GM12878 (cell line): ENCODE data around the gene TSHZ3.

Source experiments
- CTCF ChIP-seq, 3 experiments: IDR thresholded peaks in 2 of 3; conservative IDR thresholded peaks in 1 of 3; 2 replicates each; pipeline ENCODE4 v1.5.1; 2011; ENCODE audit warnings: low read depth in 3 of 3, low read length in 3 of 3, mild to moderate bottlenecking in 3 of 3, control low read depth in 2 of 3, moderate library complexity in 2 of 3, inconsistent platforms in 1 of 3, mixed read lengths in 1 of 3; ENCODE audit not compliant: control insufficient read depth in 2 of 3, insufficient read depth in 1 of 3; ENCODE audit errors: extremely low read depth in 1 of 3
- EP300 ChIP-seq, 2 experiments: fragments of 150-350 bp in 1 of 2; IDR thresholded peaks; 2 replicates each; pipeline ENCODE4 v1.6.1; 2011 to 2012; ENCODE audit warnings: low read depth in 2 of 2, low read length in 2 of 2, borderline replicate concordance in 1 of 2, improper control_type of control experiment in 1 of 2, inconsistent platforms in 1 of 2; ENCODE audit not compliant: control insufficient read depth in 1 of 2
- HDAC2 ChIP-seq: fragments of 200-600 bp; sonication (generic); IDR thresholded peaks from 2 replicates; pipeline ENCODE4 v1.6.1; 2017
- POLR2A ChIP-seq: IDR thresholded peaks from 2 replicates; pipeline ENCODE4 v1.6.1; 2011; ENCODE audit warnings: low read depth, mild to moderate bottlenecking, low read length
- TCF12 ChIP-seq: IDR thresholded peaks from 2 replicates; pipeline ENCODE4 v1.6.1; 2011; ENCODE audit warnings: low read depth, mild to moderate bottlenecking, low read length
- YY1 ChIP-seq: IDR thresholded peaks from 2 replicates; pipeline ENCODE4 v1.6.1; 2011; ENCODE audit warnings: low read depth, mild to moderate bottlenecking, low read length
- ZNF384 ChIP-seq: IDR thresholded peaks from 2 replicates; pipeline ENCODE4 v1.6.1; 2012; ENCODE audit warnings: low read depth, mild to moderate bottlenecking, low read length, improper control_type of control experiment, borderline replicate concordance

- TF ChIP-seq TCF12 (no peak), CTCF (IDR thresholded peaks at IDR 0.05 in 2 of 3, conservative IDR thresholded peaks at IDR 0.05 in 1 of 3; ENCODE audit: control insufficient read depth in 2 of 3, extremely low read depth in 1 of 3, insufficient read depth in 1 of 3, low read depth in 3 of 3, low read length in 3 of 3) (no peak), HDAC2 (no peak), YY1 (no peak), ZNF384 (no peak), POLR2A (no peak), EP300 (IDR thresholded peaks at IDR 0.05; ENCODE audit: borderline replicate concordance in 1 of 2, control insufficient read depth in 1 of 2, low read depth in 2 of 2, low read length in 2 of 2) (no peak)
Observed at GRCh38 chr19:31351855-31352195, 2.6 kb upstream of the TSHZ3 start.
